HG03575 (cell line): ENCODE measurements around the gene TBX1.

Source experiments
- ATAC-seq: cut with Tn5 transposase; IDR thresholded peaks from one replicate; pipeline ENCODE4 v1.9.1; 2021; ENCODE audit not compliant: unreplicated experiment, insufficient number of reproducible peaks, low FRiP score; ENCODE audit errors: extremely low read depth

The TBX1 gene

GRCh38 chr22:19748991-19749664, 11.4 kb upstream of the TBX1 start:
- no peak for ATAC-seq

- ATAC-seq, result no peak
These were observed 10.7 kb upstream of the TBX1 start for GRCh38 chr22:19749876-19750275.

- ATAC-seq, result no peak
These were observed 9.8 kb upstream of the TBX1 start for GRCh38 chr22:19750507-19751490.

GRCh38 chr22:19751497-19752245, 8.9 kb upstream of the TBX1 start:
- no peak for ATAC-seq

- no peak for ATAC-seq
These were observed 7.3 kb upstream of the TBX1 start for GRCh38 chr22:19753090-19753842.

GRCh38 chr22:19753996-19754700, 6.4 kb upstream of the TBX1 start:
- ATAC-seq, result no peak

- ATAC-seq, result no peak
These were observed 5.9 kb upstream of the TBX1 start for GRCh38 chr22:19754701-19755144.

GRCh38 chr22:19755145-19755710, 5.3 kb upstream of the TBX1 start:
- ATAC-seq, result no peak

- no peak for ATAC-seq
These were observed 4.8 kb upstream of the TBX1 start for GRCh38 chr22:19755722-19756287.

- ATAC-seq, result no peak
These were observed 4.1 kb upstream of the TBX1 start for GRCh38 chr22:19756288-19757128.

- ATAC-seq, result no peak
These were observed 3.2 kb upstream of the TBX1 start for GRCh38 chr22:19757140-19757984.

GRCh38 chr22:19757985-19758895, 2.3 kb upstream of the TBX1 start:
- ATAC-seq, result no peak

GRCh38 chr22:19758896-19759426, 1.6 kb upstream of the TBX1 start:
- no peak for ATAC-seq

- ATAC-seq, result no peak
These were observed 1.0 kb upstream of the TBX1 start for GRCh38 chr22:19759427-19760057.
